Stimulated activated CD4-positive, alpha-beta T cell treated with anti-CD3 and anti-CD28 coated beads, TNF-alpha, amount 100 ng/mL, for 1 hour (primary cell): ENCODE measurements around the gene ERBB2.
"Not testable (repeated sequence)": the region's sequence is repeated elsewhere in the genome, so short reads cannot be mapped to it uniquely, and the experiment has no call there.

ENCODE experiments used
- DNase-seq, 3 donors: peaks; one replicate each; pipeline ENCODE4 v3.0.0-alpha.2; 2020; ENCODE audit warnings: low read depth in 3 of 3, low spot score in 1 of 3

Gene ERBB2

DNA sequence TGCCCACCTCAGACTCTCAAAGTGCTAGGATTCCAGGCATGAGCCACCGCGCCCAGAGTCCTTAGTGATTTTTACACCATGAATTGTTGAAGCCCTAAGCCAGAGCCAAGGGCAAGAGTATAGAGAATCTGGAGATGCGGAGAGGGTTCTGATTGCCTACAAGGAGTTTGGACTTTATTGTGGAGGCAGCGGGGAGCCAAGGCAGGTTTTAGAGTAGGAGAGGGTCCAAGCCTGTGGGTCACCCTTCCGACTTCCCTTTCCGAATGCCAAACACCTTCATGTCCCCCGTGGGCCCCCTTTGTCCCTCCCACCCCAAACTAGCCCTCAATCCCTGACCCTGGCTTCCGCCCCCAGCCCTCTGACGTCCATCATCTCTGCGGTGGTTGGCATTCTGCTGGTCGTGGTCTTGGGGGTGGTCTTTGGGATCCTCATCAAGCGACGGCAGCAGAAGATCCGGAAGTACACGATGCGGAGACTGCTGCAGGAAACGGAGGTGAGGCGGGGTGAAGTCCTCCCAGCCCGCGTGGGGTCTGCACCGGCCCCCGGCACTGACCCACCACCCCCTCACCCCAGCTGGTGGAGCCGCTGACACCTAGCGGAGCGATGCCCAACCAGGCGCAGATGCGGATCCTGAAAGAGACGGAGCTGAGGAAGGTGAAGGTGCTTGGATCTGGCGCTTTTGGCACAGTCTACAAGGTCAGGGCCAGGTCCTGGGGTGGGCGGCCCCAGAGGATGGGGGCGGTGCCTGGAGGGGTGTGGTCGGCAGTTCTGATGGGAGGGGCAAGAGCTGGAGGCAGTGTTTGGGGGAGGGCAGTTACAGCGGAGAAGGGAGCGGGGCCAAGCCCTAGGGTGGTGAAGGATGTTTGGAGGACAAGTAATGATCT is 23.3 kb downstream of the ERBB2 start:
- DNase-seq, result no peak

DNA sequence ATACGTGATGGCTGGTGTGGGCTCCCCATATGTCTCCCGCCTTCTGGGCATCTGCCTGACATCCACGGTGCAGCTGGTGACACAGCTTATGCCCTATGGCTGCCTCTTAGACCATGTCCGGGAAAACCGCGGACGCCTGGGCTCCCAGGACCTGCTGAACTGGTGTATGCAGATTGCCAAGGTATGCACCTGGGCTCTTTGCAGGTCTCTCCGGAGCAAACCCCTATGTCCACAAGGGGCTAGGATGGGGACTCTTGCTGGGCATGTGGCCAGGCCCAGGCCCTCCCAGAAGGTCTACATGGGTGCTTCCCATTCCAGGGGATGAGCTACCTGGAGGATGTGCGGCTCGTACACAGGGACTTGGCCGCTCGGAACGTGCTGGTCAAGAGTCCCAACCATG is 24.9 kb downstream of the ERBB2 start:
- DNase-seq, result no peak

DNA sequence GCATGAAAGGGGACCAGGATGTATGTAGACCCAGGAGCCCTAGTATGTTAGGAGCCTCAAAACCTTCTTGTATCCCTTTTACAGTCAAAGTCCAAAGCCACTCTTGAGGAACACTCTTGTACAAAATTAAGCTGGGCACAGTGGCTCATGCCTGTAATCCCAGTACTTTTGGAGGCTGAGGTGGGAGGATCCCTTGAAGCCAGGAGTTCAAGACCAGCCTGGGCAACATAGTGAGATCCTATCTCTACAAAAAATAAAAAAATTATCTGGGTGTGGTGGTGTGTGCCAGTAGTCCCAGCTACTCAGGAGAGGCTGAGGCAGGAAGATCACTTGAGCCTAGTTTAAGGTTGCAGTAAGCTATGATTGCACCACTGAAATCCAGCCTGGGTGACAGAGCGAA is 26.1 kb downstream of the ERBB2 start:
- not testable (repeated sequence) for DNase-seq

DNA sequence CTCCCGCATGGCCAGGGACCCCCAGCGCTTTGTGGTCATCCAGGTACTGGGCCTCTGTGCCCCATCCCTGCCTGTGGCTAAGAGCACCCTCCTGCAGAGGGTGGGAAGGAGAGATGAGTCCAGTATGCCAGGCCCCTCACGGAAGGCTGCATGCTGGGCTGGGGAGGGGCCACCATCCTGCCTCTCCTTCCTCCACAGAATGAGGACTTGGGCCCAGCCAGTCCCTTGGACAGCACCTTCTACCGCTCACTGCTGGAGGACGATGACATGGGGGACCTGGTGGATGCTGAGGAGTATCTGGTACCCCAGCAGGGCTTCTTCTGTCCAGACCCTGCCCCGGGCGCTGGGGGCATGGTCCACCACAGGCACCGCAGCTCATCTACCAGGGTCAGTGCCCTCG is 26.8 kb downstream of the ERBB2 start:
- DNase-seq, result no peak

DNA sequence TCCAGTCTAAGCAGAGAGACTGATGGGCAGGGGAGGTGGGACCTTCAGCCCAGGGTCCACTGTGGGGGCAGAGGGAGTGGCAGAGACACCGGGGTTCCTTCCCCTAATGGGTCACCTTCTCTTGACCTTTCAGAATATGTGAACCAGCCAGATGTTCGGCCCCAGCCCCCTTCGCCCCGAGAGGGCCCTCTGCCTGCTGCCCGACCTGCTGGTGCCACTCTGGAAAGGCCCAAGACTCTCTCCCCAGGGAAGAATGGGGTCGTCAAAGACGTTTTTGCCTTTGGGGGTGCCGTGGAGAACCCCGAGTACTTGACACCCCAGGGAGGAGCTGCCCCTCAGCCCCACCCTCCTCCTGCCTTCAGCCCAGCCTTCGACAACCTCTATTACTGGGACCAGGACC is 27.7 kb downstream of the ERBB2 start:
- no peak for DNase-seq

DNA sequence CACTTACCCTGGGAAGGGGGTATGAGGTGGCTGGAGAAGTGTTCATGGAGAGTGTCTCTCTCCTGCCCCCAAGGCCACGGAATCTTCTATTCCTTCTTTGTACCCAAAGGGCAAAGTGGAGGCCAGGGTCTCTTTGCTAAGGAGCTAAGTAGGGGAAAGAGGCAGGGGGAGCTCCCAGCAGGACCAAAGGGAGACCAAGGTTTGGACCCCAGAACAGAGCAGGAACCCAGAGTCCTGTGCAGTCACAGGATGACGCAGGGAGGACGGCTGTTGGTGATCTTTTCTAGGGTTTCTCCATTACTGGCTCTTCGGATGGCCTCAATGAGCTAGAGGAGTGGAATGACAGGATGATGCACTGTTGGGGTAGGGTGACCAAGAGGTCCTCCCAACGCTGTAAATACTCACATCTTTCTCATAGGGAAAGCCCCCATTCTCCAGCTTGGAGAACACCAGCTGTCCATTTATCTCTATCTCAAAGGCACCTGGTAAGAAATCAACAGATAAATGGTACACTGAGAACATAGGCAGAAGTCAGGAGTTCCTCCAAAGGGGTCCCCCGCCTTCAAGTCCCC is 29.5 kb downstream of the ERBB2 start:
- DNase-seq, result no peak

DNA sequence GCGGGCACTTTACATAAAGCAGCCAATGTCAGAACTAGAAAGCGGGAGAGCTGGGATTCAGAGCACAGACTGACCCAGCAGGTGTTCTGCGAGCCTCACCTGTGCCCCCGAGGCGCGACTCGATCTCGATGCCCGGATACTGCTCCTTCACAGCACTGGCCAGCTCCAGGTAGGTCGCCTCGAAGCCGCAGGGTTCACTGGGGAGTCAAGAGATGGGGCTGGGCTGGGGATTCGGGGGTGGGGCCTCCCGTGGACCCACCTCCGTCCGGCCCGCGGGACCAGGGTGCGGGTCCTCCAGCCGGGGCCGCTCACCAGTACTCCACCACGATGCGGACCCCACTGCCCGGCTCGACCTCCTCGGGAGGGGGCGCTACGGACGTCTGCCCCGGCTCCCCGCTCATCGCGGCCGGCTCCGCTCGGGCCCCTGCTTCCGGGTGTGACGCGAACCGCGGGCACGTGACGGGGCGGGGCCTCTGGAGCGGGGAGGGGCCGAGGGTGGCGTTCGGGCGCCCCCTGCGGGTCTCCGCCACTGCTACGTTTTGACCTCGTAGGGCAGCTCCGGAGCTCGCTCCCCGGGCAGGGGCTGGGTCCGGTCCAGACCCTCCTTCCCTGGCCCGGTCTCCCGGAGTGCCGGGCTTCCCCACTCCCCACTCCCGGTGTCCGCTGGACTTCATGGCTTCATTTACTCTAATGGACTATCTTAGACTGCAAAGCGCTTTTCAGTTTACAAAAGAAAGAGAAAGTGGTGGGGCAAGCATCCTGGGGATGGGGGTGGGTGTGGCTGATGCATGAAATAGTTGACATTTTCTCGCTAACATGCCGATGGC is 30.4 kb downstream of the ERBB2 start, which contains the start of gene MIEN1:
Gene MIEN1 (minus strand): TSS at position 438 of the 827 bp plus-strand sequence. CDS start 37 bp downstream, at position 401.
- peak; percentile 83 to 97 (median 91) for DNase-seq

DNA sequence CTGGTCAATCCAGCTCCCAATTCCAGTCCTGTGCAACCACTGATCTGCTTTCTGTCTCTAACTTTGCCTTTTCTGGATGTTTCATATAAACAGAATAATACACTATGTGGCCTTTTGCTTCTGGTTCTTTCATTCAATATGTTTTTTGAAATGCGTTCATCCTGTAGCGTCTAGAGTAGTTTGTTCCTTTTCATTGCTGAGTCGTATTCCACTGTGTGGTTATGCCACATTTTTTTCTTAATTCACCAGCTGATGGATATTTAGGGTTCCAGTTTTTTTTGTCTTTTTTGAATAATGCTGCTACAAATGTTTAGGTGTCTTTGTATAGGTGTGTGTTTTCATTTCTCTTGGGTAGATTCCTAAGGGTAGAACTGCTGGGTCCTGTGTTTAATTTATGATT is 32.7 kb downstream of the ERBB2 start:
- DNase-seq, result no peak

DNA sequence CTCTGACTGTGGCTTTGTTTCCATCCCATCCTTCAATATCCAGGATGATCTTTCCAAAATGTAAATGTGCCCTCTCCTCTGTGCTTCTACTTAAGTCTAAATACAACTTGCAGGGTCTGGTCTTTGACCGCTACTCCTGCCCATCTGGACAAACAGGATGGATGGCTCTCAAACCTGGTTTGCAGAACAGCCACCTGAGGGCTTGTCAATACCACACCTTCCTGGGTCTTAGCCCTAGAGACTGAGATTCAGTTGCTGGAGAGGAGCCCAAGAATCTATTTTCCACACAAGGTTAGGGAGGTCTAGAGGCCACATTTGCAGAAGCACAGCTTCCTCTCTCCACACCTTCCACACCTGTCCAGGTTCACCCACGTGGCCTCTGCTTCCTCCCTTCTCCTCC is 36.0 kb downstream of the ERBB2 start:
- no peak for DNase-seq

DNA sequence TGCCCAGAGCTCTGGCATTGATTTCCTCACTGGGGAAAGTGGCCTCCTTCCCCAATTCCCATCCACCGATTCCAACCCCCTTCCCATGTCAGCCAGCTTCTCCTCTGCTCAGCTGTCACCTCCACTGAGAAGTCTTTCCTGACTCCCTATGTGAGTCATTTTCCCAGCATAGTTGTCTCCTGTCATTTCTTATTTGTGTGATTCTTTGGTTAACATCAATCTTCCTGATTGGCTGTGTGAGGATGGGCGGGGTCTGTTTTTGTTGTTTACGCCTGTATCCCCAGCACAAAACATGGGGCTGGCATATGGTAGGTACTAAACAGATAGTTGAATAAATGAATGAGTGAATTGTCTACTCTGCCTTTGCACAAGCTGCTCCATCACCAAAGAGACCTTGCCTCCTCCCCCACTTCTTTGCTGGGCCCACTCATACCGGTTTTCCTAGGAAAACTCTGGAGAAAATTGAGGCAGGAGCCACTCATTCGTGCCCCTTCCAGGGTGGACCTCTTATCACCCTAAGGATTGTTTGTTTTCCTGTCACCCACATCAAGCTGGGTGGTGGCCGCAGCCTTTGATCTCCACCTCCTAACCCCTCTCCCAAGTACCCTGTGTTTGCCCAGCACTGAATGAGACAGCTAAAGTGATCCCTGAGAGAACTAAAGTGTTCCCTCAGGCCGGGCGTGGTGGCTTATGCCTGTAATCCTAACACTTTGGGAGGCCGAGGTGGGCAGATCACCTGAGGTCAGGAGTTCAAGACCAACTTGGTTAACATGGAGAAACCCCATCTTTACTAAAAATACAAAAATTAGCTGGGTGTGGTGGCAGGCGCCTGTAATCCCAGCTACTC is 36.7 kb downstream of the ERBB2 start:
- DNase-seq, result no peak

DNA sequence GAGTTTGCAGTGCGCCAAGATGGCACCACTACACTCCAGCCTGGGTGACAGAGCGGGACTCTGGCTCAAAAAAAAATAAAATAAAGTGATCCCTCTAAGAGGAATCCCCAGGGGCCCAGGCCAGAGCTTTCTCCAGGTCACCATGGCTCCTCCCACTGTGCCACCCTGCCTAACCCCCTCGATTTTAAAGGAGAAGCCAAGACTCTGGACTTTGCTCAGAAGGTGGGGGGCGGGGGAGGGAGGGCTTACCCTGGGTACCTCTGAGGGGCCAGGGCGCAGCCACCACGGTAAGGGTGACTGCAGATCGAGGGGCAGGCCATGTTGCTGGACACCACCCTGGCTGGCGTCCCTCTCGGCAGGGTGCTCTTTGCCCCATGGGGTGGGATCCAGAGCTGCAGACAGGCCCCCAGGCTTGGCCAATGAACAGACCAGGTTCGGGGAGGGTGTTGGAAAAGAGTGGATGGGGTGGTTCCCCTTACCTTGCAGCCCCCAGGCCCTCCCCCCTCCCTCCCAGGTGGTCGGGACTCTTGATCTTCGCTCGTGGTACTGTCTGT is 37.4 kb downstream of the ERBB2 start:
- DNase-seq, result no peak

DNA sequence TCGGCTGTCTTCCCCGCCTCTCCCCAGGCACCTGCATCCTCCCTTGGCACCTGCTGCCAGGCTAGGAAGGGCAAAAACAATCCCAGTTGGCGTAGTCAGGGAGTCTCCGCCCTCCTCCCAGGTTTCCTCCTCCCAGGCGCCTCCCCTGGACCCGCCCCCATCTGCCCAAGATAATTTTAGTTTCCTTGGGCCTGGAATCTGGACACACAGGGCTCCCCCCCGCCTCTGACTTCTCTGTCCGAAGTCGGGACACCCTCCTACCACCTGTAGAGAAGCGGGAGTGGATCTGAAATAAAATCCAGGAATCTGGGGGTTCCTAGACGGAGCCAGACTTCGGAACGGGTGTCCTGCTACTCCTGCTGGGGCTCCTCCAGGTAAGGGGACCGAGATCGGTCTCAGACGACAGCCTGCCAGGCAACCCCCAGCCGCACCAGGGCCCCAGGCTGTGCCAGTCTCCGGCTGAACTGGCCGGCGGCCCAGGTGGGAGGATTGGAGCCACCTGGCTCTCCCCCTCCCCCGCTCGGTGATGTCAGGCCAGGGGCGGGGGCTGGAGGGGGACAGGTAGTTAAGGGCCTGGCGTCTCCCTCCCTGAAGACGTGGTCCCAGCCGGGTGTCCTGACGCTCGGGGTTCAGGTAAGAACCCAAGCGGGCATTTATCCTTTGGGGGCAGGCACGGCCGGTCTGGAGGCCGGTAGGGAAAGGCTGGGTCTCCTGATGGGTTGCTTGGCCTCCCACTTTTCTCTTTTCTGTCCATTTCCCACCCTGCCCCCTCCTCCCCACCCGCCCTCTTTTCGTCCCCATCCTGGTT is 38.1 kb downstream of the ERBB2 start, which contains the start of gene GRB7:
Gene GRB7 (plus strand): TSS at position 179 of the 808 bp plus-strand sequence. CDS start 4,364 bp downstream, outside the sequence.
- DNase-seq, result no peak

DNA sequence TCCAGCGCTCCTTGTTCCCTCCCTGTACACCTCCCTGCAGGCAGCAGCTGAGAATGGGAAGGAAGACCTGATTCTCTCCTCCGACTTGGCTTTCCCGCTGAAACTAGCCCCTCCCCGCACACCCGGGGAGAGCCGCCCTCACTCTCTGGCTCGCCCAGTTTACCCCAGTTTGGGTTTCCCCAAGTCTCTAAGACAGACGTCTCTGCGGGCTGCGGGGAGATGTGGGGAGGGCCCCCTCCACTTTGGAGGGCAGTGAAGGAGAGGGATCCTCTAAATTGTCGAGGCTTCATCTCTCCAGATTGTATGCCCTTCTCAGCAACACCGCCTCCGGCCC is 38.7 kb downstream of the ERBB2 start:
- DNase-seq, result peak in 1 of 3 donors; percentile 30

DNA sequence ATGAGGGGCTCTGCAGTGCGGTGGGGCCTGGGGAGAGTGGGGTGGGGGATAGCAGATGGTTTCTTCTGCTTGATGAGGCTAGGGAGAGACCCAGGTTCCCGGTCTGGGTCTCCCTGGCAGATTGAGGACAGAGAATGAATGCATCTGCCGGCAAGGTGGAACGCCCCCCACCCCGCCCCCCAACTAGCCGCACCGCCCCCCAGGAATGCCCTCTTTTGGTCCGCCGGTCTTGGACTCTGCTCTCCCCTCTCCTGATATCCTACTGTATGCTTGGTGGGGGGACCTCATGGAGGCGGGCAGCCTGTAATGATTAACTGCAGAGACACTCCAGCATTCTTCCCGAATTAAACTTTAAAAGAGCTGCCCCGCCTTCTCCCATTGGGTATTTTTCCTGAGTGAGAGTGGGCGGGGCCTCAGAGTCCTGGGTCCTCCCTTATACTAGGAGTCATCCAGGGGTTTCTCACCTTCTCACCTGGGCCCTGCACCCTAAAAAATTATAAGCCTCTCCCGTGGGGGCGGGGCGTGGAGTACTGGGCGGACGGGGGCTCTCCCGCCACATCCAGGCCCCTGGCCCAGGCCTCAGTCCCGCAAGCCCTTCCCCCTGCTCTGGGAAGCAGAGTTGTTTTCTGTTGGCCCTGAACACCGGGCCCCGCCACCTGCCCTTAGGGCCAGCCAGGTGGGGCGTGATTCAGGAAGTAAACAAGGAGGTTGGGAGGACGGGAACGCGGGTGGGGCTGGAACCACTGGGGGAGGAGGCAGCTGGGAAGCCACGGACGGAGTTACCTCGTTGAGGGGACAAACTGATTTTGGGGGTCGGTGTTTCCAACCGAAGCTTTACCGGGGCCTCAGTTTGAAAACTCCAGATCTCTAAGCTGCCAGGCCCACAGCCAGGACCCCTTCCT is 39.4 kb downstream of the ERBB2 start:
- DNase-seq, result no peak

DNA sequence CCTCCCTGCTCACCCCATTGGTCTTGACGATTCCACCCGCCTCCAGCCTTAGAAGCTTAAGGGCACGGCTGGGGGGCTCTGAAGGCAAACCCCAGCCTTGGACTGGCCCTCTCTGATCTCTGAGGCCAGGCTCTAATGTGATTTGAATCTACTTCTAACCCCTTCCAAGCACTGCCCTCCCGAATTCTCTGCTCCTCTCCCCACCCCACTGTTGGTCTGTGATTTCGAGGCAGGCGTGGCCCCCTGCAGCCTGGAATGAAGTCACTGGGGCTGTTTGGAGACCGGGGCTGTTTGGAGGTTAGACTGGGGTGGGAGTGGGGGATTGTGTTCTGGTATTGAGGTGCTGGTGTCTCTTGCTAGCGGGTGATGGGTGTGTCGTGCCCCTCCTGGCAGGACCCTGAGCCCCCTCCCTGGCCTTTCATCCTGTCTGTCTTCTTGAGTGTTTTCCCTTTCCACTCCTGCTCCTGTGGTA is 40.1 kb downstream of the ERBB2 start:
- no peak for DNase-seq

DNA sequence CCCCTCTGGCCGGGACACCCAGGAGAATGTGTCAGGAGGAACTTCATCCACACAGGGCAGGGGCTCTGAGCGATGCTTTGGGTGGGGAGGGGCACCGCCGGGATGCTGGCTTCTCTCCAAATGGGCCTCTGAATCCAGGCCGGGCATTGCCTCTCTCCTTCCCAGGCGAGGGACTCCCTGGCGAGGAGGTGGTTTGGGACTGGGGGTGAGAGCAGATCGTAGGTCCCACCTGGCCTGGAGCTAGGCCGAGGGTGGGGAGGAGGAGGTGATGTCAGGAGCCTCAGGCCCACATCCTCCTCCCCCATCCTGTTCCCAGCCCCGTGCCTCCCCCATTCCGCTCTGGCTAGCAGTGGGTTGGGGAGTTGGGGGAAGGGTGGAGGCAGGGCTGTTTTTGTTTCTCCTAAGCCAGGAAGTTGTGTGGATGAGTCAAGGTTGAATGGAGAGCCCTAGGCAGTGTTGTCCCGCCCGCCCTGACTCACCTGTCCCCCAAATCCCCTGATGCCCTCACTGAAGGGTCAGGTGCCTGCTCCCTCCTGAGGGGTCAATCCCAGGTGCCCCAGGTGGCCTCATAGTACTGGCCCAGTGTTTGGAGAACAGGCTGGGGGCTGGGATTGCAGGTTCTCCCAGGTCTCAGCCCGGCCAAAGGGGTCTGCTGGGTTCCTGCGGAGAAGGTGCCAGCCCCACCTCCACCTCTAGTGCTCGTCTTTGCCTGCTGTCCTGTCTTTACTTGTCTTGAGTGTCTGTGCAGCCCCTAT is 40.7 kb downstream of the ERBB2 start:
- no peak for DNase-seq

DNA sequence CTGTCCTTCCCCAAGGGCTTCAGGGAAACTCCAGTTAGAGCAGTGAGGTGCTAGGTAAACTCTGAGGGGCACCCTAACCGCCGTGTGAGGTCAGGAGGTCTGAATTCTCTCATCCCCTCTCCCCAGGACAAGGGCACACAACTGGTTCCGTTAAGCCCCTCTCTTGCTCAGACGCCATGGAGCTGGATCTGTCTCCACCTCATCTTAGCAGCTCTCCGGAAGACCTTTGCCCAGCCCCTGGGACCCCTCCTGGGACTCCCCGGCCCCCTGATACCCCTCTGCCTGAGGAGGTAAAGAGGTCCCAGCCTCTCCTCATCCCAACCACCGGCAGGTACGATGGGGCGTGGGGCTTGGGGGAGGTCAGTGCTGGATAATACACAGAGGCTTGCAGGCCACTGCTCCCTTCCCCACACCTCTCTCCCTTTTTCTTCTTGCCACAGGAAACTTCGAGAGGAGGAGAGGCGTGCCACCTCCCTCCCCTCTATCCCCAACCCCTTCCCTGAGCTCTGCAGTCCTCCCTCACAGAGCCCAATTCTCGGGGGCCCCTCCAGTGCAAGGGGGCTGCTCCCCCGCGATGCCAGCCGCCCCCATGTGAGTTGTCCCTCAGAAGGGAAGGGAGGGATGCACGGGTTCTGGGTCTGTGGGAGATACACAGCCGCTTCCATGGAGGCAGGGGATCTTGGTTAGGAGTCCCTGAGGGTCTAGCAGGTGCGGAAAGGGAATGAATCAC is 42.4 kb downstream of the ERBB2 start:
- DNase-seq, result no peak
